ENCODE data around the gene HAPSTR1. TPM values are rescaled to one million over a fixed set of nuclear protein-coding genes. Genes with fewer than 3 reads are reported as not detected.

The HAPSTR1 gene
- polyA plus RNA-seq, 3 donors: 7.2 to 58.9 (median 11.1) TPM

- no peak overlapping the region for H2AFZ ChIP-seq (ENCODE audit: insufficient read depth, low read depth, low read length, poor library complexity, severe bottlenecking)
- Mint-ChIP-seq H3K4me3 (peak overlapping the region in 1 of 2 donors; percentile 26), H3K27ac (no peak overlapping the region), H3K9me3 (peaks cover 0 to 3% (median 0%) of the 10 kb centered on the region in 7 donors), H3K4me1 (peaks cover 9% of the 10 kb centered on the region), H3K27me3 (ENCODE audit: low read depth in 3 of 3) (peaks cover 0 to 8% (median 4%) of the 10 kb centered on the region in 3 donors), H3K36me3 (peaks cover 11 to 12% of the 10 kb centered on the region in 2 donors)
- no peak overlapping the region for H3K4me3 ChIP-seq (replicated peaks in 1 of 3; ENCODE audit: low read depth in 2 of 3, low read length in 3 of 3)
- H3K4me1 ChIP-seq (ENCODE audit: control insufficient read depth in 1 of 2, insufficient read depth in 2 of 2, low read length in 2 of 2): peaks cover 16 to 20% of the 10 kb centered on the region in 2 donors
- intact Hi-C loops (cut with micrococcal nuclease): no loop called here
- WGBS (ENCODE audit: insufficient coverage): 89% methylated on average over 1 of the region's 10 CpGs
- DNase-seq: no peak
- no peaks in the 10 kb centered on the region for H3K9me3 ChIP-seq (replicated peaks in 1 of 2; ENCODE audit: control insufficient read depth in 1 of 2, insufficient read depth in 1 of 2, low read length in 2 of 2)
- H3K27me3 ChIP-seq (ENCODE audit: control insufficient read depth in 2 of 2, insufficient read depth in 2 of 2, low read length in 2 of 2): no peaks in the 10 kb centered on the region
- H3K9ac ChIP-seq (ENCODE audit: insufficient read depth, low read length, poor library complexity, severe bottlenecking): no peak overlapping the region
- peaks cover 0 to 11% of the 10 kb centered on the region in 2 donors for H3K36me3 ChIP-seq (replicated peaks in 1 of 2; ENCODE audit: control insufficient read depth in 1 of 2, insufficient read depth in 2 of 2, low read length in 2 of 2)
- no peak for TF ChIP-seq CTCF (IDR thresholded peaks at IDR 0.05)
- H3K27ac ChIP-seq (ENCODE audit: low read depth in 1 of 2, low read length in 2 of 2): no peak overlapping the region
- peaks cover 19% of the 10 kb centered on the region for H4K20me1 ChIP-seq (ENCODE audit: insufficient read depth, low read length)
- H3K4me2 ChIP-seq (replicated peaks; ENCODE audit: extremely low read depth, low read length, poor library complexity, severe bottlenecking): no peak overlapping the region
- H3K79me2 ChIP-seq (ENCODE audit: insufficient read depth, low read length): peaks cover 30% of the 10 kb centered on the region
These were observed 2.6 kb upstream of the HAPSTR1 start for GRCh38 chr16:9088848-9089247.

- Histone ChIP-seq H4K20me1 (ENCODE audit: insufficient read depth, low read length) (peaks cover 27% of the 10 kb centered on the region), H3K9me3 (replicated peaks in 1 of 2; ENCODE audit: control insufficient read depth in 1 of 2, insufficient read depth in 1 of 2, low read length in 2 of 2) (no peaks in the 10 kb centered on the region), H3K36me3 (replicated peaks in 1 of 2; ENCODE audit: control insufficient read depth in 1 of 2, insufficient read depth in 2 of 2, low read length in 2 of 2) (peaks cover 0 to 14% of the 10 kb centered on the region in 2 donors), H3K27me3 (ENCODE audit: control insufficient read depth in 2 of 2, insufficient read depth in 2 of 2, low read length in 2 of 2) (no peaks in the 10 kb centered on the region), H3K4me1 (ENCODE audit: control insufficient read depth in 1 of 2, insufficient read depth in 2 of 2, low read length in 2 of 2) (peaks cover 21 to 28% of the 10 kb centered on the region in 2 donors), H3K27ac (ENCODE audit: low read depth in 1 of 2, low read length in 2 of 2) (peak overlapping the region in 1 of 2 donors; percentile 93), H3K9ac (ENCODE audit: insufficient read depth, low read length, poor library complexity, severe bottlenecking) (no peak overlapping the region), H2AFZ (ENCODE audit: insufficient read depth, low read depth, low read length, poor library complexity, severe bottlenecking) (peak overlapping the region; percentile 95), H3K79me2 (ENCODE audit: insufficient read depth, low read length) (peaks cover 38% of the 10 kb centered on the region), H3K4me3 (replicated peaks in 1 of 3; ENCODE audit: low read depth in 2 of 3, low read length in 3 of 3) (peak overlapping the region in 1 of 3 experiments; percentile 88), H3K4me2 (replicated peaks; ENCODE audit: extremely low read depth, low read length, poor library complexity, severe bottlenecking) (peak overlapping the region; percentile 84)
- Mint-ChIP-seq H3K27ac (peak overlapping the region in 5 of 7 donors; percentile 40 to 93 (median 79)), H3K36me3 (peaks cover 18 to 19% of the 10 kb centered on the region in 2 donors), H3K27me3 (ENCODE audit: low read depth in 3 of 3) (peaks cover 0 to 4% (median 4%) of the 10 kb centered on the region in 3 donors), H3K4me1 (peaks cover 13% of the 10 kb centered on the region), H3K4me3 (peak overlapping the region; percentile 84 to 88), H3K9me3 (peaks cover 0 to 3% (median 0%) of the 10 kb centered on the region in 7 donors)
- no peak for DNase-seq
- WGBS (ENCODE audit: insufficient coverage): 80% methylated on average over 1 of the region's 6 CpGs
- no peak for TF ChIP-seq CTCF (IDR thresholded peaks at IDR 0.05)
- intact Hi-C loops (cut with micrococcal nuclease): loop anchor here (5.0 to 10.0 kb wide), 4 partner anchors 37 to 127 kb away; partner anchors contain the start of gene USP7 (in 2 of the 2)
These were observed 1.8 kb upstream of the HAPSTR1 start for GRCh38 chr16:9089660-9090059.

Data from CD14-positive monocyte (primary cell).